ENCODE measurements around the gene SERP2. TPM values are rescaled to one million over a fixed set of nuclear protein-coding genes. Genes with fewer than 3 reads are reported as not detected.

SERP2 gene
- total RNA-seq, 1 donor = 5.8 TPM

DNA sequence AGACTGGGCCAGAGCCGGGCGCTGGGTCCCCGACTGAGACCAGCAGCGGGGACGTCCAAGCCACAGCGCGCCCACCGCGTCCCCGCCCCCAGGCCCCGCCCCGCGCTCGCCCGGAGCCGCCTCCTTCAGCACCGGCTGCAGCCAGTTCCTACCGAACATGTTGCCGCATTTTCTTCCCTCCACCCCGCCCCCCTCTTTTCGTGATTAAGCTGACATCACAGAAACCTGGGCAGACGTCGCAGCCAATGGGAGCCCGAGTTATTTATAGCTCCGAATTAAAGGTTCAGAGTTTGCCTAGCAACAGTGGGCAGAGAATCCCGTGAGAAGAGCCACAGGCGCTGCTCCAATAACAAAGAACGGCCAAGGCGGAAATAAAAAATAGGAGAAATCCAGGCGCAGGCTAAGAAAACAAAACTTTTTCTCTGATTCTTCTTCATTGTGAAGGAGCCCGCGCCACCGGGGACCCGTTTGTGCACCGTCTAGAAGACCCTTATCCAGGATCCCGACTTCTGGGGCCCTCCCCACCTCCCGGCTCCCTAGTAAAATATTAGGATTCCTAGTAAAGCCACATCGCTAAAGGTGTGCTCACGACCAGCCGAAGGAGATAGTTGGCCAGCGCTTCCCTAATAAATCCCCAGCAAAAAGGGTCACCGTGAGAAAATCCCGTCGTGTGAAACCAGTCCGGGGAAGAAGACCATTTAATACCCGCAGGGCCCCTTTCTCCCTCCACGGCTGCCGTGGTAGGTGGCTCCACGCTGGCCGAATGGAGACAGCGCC lies 61.7 kb downstream of the SERP2 start:
- peaks cover 37% of the 10 kb centered on the region for H4K20me1 ChIP-seq (ENCODE audit: insufficient read depth, low read length)
- H3K27me3 ChIP-seq (ENCODE audit: insufficient read depth, low read length) = no peaks in the 10 kb centered on the region
- peak overlapping the region; percentile 97 for H3K4me2 ChIP-seq (ENCODE audit: insufficient read depth, low read length)
- DNase-seq (ENCODE audit: insufficient read length, low spot score, missing footprints) = peak; percentile 95
- H3K9me3 ChIP-seq (ENCODE audit: low read depth, low read length) = no peaks in the 10 kb centered on the region
- peak overlapping the region; percentile 93 for H3K27ac ChIP-seq (ENCODE audit: low read depth, low read length)
- H3K79me2 ChIP-seq (ENCODE audit: insufficient read depth, low read length) = peaks cover 30% of the 10 kb centered on the region
- no peak overlapping the region for H2AFZ ChIP-seq (ENCODE audit: low read length)
- peaks cover 24% of the 10 kb centered on the region for H3K36me3 ChIP-seq (ENCODE audit: insufficient read depth, low read length)
- no peak for TF ChIP-seq CTCF (IDR thresholded peaks at IDR 0.05; ENCODE audit: extremely low read depth, low read depth, low read length)
- peaks cover 29% of the 10 kb centered on the region for H3K4me1 ChIP-seq (ENCODE audit: insufficient read depth, low read length)
- peak overlapping the region; percentile 84 for H3K4me3 ChIP-seq (ENCODE audit: insufficient read depth, low read length)

- Histone ChIP-seq H3K79me2 (ENCODE audit: insufficient read depth, low read length) (peaks cover 36% of the 10 kb centered on the region), H2AFZ (ENCODE audit: low read length) (no peak overlapping the region), H3K4me3 (ENCODE audit: insufficient read depth, low read length) (peak overlapping the region; percentile 84), H3K36me3 (ENCODE audit: insufficient read depth, low read length) (peaks cover 24% of the 10 kb centered on the region), H3K4me1 (ENCODE audit: insufficient read depth, low read length) (peaks cover 29% of the 10 kb centered on the region), H3K4me2 (ENCODE audit: insufficient read depth, low read length) (peak overlapping the region; percentile 97), H3K9me3 (ENCODE audit: low read depth, low read length) (no peaks in the 10 kb centered on the region), H3K27me3 (ENCODE audit: insufficient read depth, low read length) (no peaks in the 10 kb centered on the region), H4K20me1 (ENCODE audit: insufficient read depth, low read length) (peaks cover 39% of the 10 kb centered on the region), H3K27ac (ENCODE audit: low read depth, low read length) (peak overlapping the region; percentile 93)
- DNase-seq (ENCODE audit: insufficient read length, low spot score, missing footprints) = no peak
- no peak for TF ChIP-seq CTCF (IDR thresholded peaks at IDR 0.05; ENCODE audit: extremely low read depth, low read depth, low read length)
Measured at GRCh38 chr13:44435919-44436510, 62.4 kb downstream of the SERP2 start.

GRCh38 chr13:44436589-44437337 lies 63.1 kb downstream of the SERP2 start:
- Histone ChIP-seq H4K20me1 (ENCODE audit: insufficient read depth, low read length) (peaks cover 43% of the 10 kb centered on the region), H3K36me3 (ENCODE audit: insufficient read depth, low read length) (peaks cover 24% of the 10 kb centered on the region), H3K9me3 (ENCODE audit: low read depth, low read length) (no peaks in the 10 kb centered on the region), H3K27ac (ENCODE audit: low read depth, low read length) (peak overlapping the region; percentile 93), H2AFZ (ENCODE audit: low read length) (no peak overlapping the region), H3K4me3 (ENCODE audit: insufficient read depth, low read length) (peak overlapping the region; percentile 84), H3K79me2 (ENCODE audit: insufficient read depth, low read length) (peaks cover 41% of the 10 kb centered on the region), H3K27me3 (ENCODE audit: insufficient read depth, low read length) (no peaks in the 10 kb centered on the region), H3K4me2 (ENCODE audit: insufficient read depth, low read length) (peak overlapping the region; percentile 97), H3K4me1 (ENCODE audit: insufficient read depth, low read length) (peaks cover 29% of the 10 kb centered on the region)
- DNase-seq (ENCODE audit: insufficient read length, low spot score, missing footprints) = peak; percentile 92
- TF ChIP-seq CTCF (IDR thresholded peaks at IDR 0.05; ENCODE audit: extremely low read depth, low read depth, low read length) = no peak
